SK-N-SH (cell line): Measurements from ENCODE around the gene MT1M. TPM values are rescaled to one million over a fixed set of nuclear protein-coding genes. Genes with fewer than 3 reads are reported as not detected.
A peak's percentile ranks its signal among the peaks of the same experiment; 100 is the strongest.

Experiments
- CTCF ChIA-PET: fragments of 300-600, 350-600 bp; formaldehyde crosslinking; extraction: SDS; loops from one replicate; lab custom pipeline; 2021; lab: Yijun Ruan, JAX
- POLR2A ChIA-PET: fragments of 350-600 bp; sonication (Branson Sonifier 250); formaldehyde crosslinking; extraction: SDS; loops from one replicate; lab custom pipeline; 2020; ENCODE audit warnings: antibody characterized with exemption, inconsistent platforms; lab: Yijun Ruan, JAX
- DNase-seq: peaks from one replicate; pipeline ENCODE4 v3.0.0; 2012
- H2AFZ ChIP-seq: fragments of 200-600 bp; sonication (generic); 2 replicates; pipeline ENCODE4 v1.8.1; 2016; ENCODE audit warnings: antibody characterized with exemption, mild to moderate bottlenecking, low read depth
- H3F3A ChIP-seq: fragments of 200-600 bp; sonication (generic); replicated peaks from 2 replicates; pipeline ENCODE3; 2016; ENCODE audit warnings: antibody characterized with exemption, mild to moderate bottlenecking; ENCODE audit not compliant: insufficient read depth
- H3K27ac ChIP-seq, 2 experiments: fragments of 200-500 bp in 1 of 2; fragments of 200-600 bp in 1 of 2; sonication (Bioruptor generic) in 1 of 2; sonication (generic), shearing (Covaris generic) in 1 of 2; 2 replicates each; pipeline versions ENCODE4 v1.5.1 to v1.6.1; 2014 to 2016; ENCODE audit warnings: low read depth in 2 of 2, inconsistent platforms in 1 of 2, low read length in 1 of 2, mild to moderate bottlenecking in 1 of 2, mixed read lengths in 1 of 2
- H3K27me3 ChIP-seq: fragments of 200-600 bp; sonication (generic), shearing (Covaris generic); 2 replicates; pipeline ENCODE4 v1.6.1; 2016; ENCODE audit warnings: mixed run types; ENCODE audit not compliant: insufficient read depth
- H3K36me3 ChIP-seq, 2 experiments: fragments of 200-500 bp in 1 of 2; fragments of 200-600 bp in 1 of 2; sonication (Bioruptor generic) in 1 of 2; sonication (generic) in 1 of 2; replicated peaks in 1 of 2; 2 replicates each; pipeline versions ENCODE3 to v1.5.1; 2014 to 2016; ENCODE audit warnings: low read length in 1 of 2, mild to moderate bottlenecking in 1 of 2; ENCODE audit not compliant: insufficient read depth in 2 of 2, control insufficient read depth in 1 of 2
- H3K4me1 ChIP-seq, 2 experiments: fragments of 200-500 bp in 1 of 2; fragments of 200-600 bp in 1 of 2; sonication (Bioruptor generic) in 1 of 2; sonication (generic), shearing (Covaris generic) in 1 of 2; 2 replicates each; pipeline versions ENCODE4 v1.5.1 to v1.6.1; 2014 to 2016; ENCODE audit warnings: low read depth in 1 of 2, low read length in 1 of 2, mixed run types in 1 of 2; ENCODE audit not compliant: insufficient read depth in 2 of 2, control insufficient read depth in 1 of 2
- H3K4me2 ChIP-seq: fragments of 200-600 bp; sonication (generic), shearing (Covaris generic); 2 replicates; pipeline ENCODE4 v1.6.1; 2017; ENCODE audit warnings: mixed run types
- H3K4me3 ChIP-seq, 2 experiments: fragments of 200-500 bp in 1 of 2; fragments of 200-600 bp in 1 of 2; sonication (Bioruptor generic) in 1 of 2; sonication (generic), shearing (Covaris generic) in 1 of 2; 2 replicates each; pipeline versions ENCODE4 v1.5.1 to v1.8.1; 2014 to 2016; ENCODE audit warnings: low read depth in 2 of 2, inconsistent platforms in 1 of 2, low read length in 1 of 2, mild to moderate bottlenecking in 1 of 2, mixed read lengths in 1 of 2, moderate library complexity in 1 of 2
- H3K79me2 ChIP-seq: fragments of 200-600 bp; sonication (generic); 2 replicates; pipeline ENCODE4 v1.8.1; 2017; ENCODE audit warnings: mild to moderate bottlenecking; ENCODE audit not compliant: insufficient read depth
- H3K9ac ChIP-seq: fragments of 200-600 bp; sonication (generic); 2 replicates; pipeline ENCODE4 v1.6.1; 2017; ENCODE audit warnings: mixed run types
- H3K9me2 ChIP-seq: fragments of 200-600 bp; sonication (generic); 2 replicates; pipeline ENCODE4 v1.6.1; 2017; ENCODE audit warnings: mixed run types
- H3K9me3 ChIP-seq: fragments of 200-600 bp; sonication (generic); 2 replicates; pipeline ENCODE4 v1.6.1; 2017; ENCODE audit warnings: mixed run types, mild to moderate bottlenecking, moderate library complexity
- H4K20me1 ChIP-seq: fragments of 200-600 bp; sonication (generic); 2 replicates; pipeline ENCODE4 v1.6.1; 2017; ENCODE audit warnings: mild to moderate bottlenecking, mixed run types; ENCODE audit not compliant: insufficient read depth
- CHD2 ChIP-seq: fragments of 150-350 bp; IDR thresholded peaks from 2 replicates; pipeline ENCODE4 v1.6.1; 2018; ENCODE audit warnings: low read length; ENCODE audit not compliant: partially characterized antibody
- ELF1 ChIP-seq: IDR thresholded peaks from 2 replicates; pipeline ENCODE4 v1.4.0; 2012
- FOXJ3 ChIP-seq: sonication (generic); formaldehyde crosslinking; IDR thresholded peaks from 2 replicates; pipeline ENCODE4 v1.5.1; 2020; ENCODE audit warnings: mild to moderate bottlenecking, missing genetic modification reagents
- FOXM1 ChIP-seq: IDR thresholded peaks from 2 replicates; pipeline ENCODE4 v1.4.0; 2012; ENCODE audit warnings: low read depth, mild to moderate bottlenecking
- GABPA ChIP-seq: IDR thresholded peaks from 2 replicates; pipeline ENCODE4 v1.4.0; 2012; ENCODE audit warnings: low read depth, mild to moderate bottlenecking
- MAX ChIP-seq: IDR thresholded peaks from 2 replicates; pipeline ENCODE4 v1.4.0; 2012; ENCODE audit warnings: low read depth
- MXI1 ChIP-seq: IDR thresholded peaks from 2 replicates; pipeline ENCODE4 v1.6.1; 2012; ENCODE audit warnings: mild to moderate bottlenecking, low read depth, low read length, improper control_type of control experiment
- RAD21 ChIP-seq: IDR thresholded peaks from 2 replicates; pipeline ENCODE4 v1.6.1; 2012; ENCODE audit warnings: mild to moderate bottlenecking, low read length
- RCOR1 ChIP-seq: fragments of 150-350 bp; IDR thresholded peaks from 2 replicates; pipeline ENCODE4 v1.6.1; 2017; ENCODE audit warnings: antibody characterized with exemption, low read length
- REST ChIP-seq: IDR thresholded peaks from 2 replicates; pipeline ENCODE4 v1.6.1; 2012; ENCODE audit warnings: mild to moderate bottlenecking, low read depth, low read length, moderate library complexity
- SIN3A ChIP-seq: IDR thresholded peaks from 2 replicates; pipeline ENCODE4 v1.6.1; 2012; ENCODE audit warnings: low read depth, mild to moderate bottlenecking, low read length, moderate library complexity, borderline replicate concordance
- TCF12 ChIP-seq: IDR thresholded peaks from 2 replicates; pipeline ENCODE4 v1.4.0; 2012
- TEAD4 ChIP-seq: IDR thresholded peaks from 2 replicates; pipeline ENCODE4 v1.4.0; 2012; ENCODE audit warnings: mild to moderate bottlenecking, borderline replicate concordance; ENCODE audit not compliant: insufficient read depth
- ZBTB33 ChIP-seq: IDR thresholded peaks from 2 replicates; pipeline ENCODE4 v1.4.0; 2012; ENCODE audit warnings: low read depth, borderline replicate concordance
- WGBS: methylation state at CpG from one replicate; pipeline ENCODE4 v1.1.6; 2017; ENCODE audit warnings: low lambda C conversion rate; 5-methylcytosine and 5-hydroxymethylcytosine counted together
- polyA plus RNA-seq, 3 experiments: library from polyadenylated mRNA; depleted of rRNA; stranded (reverse); fragments of >200 nt; gene quantifications; 2 replicates each; pipeline ENCODE4 v1.2.3, GENCODE V29; 2012
- TF ChIP-seq, protein P1 (sequence below): IDR thresholded peaks from 2 replicates; pipeline ENCODE4; 2012

The MT1M gene
- polyA plus RNA-seq, 1 of the 3 experiments (the other 2 are of a cell fraction), result 1.3 TPM

- TF ChIP-seq TEAD4, result no peak
- TF ChIP-seq FOXJ3, result no peak
- no peak for TF ChIP-seq SIN3A
- no peak for TF ChIP-seq RAD21
- TF ChIP-seq MXI1, result no peak
- TF ChIP-seq ELF1, result no peak
These were observed 43.7 kb upstream of the MT1M start (continued) for GRCh38 chr16:56588781-56589140.

- H3K4me3 ChIP-seq, result peak within 1 kb of the TSS; percentile 49 to 74
- DNase-seq, result peak; percentile 64
- no peaks in the 10 kb centered on the region for H3K9me3 ChIP-seq
- no peak for TF ChIP-seq RCOR1
- TF ChIP-seq FOXM1, result no peak
- no peak for TF ChIP-seq CHD2
- TF ChIP-seq ZBTB33, result no peak
- TF ChIP-seq TCF12, result no peak
- TF ChIP-seq REST, result no peak
- TF ChIP-seq GABPA, result no peak
- TF ChIP-seq RAD21, result no peak
- TF ChIP-seq MAX, result no peak
- TF ChIP-seq, protein P1, sequence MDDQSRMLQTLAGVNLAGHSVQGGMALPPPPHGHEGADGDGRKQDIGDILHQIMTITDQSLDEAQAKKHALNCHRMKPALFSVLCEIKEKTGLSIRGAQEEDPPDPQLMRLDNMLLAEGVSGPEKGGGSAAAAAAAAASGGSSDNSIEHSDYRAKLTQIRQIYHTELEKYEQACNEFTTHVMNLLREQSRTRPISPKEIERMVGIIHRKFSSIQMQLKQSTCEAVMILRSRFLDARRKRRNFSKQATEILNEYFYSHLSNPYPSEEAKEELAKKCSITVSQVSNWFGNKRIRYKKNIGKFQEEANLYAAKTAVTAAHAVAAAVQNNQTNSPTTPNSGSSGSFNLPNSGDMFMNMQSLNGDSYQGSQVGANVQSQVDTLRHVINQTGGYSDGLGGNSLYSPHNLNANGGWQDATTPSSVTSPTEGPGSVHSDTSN, result no peak
- no peaks in the 10 kb centered on the region; the same call in 1 of the 2 replicates for H3K27me3 ChIP-seq
- H3K79me2 ChIP-seq, result no peaks in the 10 kb centered on the region
- H3K9me2 ChIP-seq, result no peaks in the 10 kb centered on the region
- peaks cover 0 to 8% of the 10 kb centered on the region in 2 experiments; a peak in 1 of 4 replicates for H3K4me1 ChIP-seq
- 16% methylated on average over 39 of the region's 87 CpGs for whole genome bisulfite sequencing
- no peaks in the 10 kb centered on the region for H3F3A ChIP-seq
- no peak within 1 kb of the TSS for H2AFZ ChIP-seq
- peak within 1 kb of the TSS; percentile 93 for H3K4me2 ChIP-seq
- H3K9ac ChIP-seq, result no peak within 1 kb of the TSS
- no peaks in the 10 kb centered on the region for H4K20me1 ChIP-seq
- no peaks in the 10 kb centered on the region for H3K36me3 ChIP-seq
- POLR2A ChIA-PET, result no interaction called here
- CTCF ChIA-PET, result interaction anchor here (1.0 to 4.1 kb wide), 3 partner anchors 12 to 113 kb away, joined by 4 to 28 read pairs (median 5); no protein-coding TSS in a partner anchor
- H3K27ac ChIP-seq, result no peak within 1 kb of the TSS
These were observed 43.1 kb upstream of the MT1M start, which contains the start of gene MT3 for GRCh38 chr16:56589141-56590039. MT3 (plus strand) TSS chr16:56589528; CDS start chr16:56589591, 63 bp downstream.
